ENCODE measurements around the gene PPFIA4.

The PPFIA4 gene

DNA sequence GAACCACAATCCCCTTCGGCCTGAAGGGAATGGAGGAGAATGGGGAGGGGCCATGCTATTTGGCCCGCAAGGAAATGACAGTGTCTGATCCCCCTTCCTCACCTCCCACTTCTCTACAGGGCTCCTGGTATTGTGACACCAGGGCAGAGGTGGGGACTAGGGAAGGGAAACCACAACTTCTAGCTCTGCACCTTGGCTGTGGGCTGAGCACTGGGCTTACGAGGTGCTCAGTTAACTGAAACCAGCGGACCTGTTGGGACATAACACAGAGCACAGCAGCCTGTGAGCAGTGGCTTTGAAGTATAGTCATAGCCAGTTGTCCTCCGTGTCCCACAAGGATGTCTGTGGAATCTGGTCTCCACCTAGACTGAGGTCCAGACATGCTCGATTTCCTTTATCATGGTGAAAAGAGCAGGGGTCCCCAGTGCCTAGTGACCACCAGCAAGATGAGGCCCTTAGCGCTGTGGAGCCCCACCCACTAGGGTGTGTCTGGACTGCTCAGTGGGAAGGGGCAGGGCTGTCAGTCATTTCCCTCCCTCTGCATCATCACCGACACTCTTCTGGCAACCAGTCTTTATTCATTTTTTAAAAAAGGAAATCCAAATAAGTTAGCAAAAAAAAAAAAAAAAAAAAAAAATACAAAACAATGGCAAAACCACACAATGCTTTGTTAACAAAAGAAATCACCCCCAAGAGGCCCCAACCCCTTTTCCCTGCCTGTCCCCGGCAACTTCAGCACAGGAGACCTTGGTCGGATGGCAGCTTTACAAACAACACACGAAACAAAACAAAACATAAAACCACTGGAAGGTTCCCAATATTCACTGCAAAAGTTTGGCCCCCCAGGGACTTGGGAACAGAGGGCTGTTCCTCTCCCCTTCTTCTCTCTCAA is 56.5 kb downstream of the PPFIA4 start:
- Histone ChIP-seq H3K36me3 (replicated peaks; ENCODE audit: low read depth, low read length) (no peaks in the 10 kb centered on the region), H3K79me2 (ENCODE audit: low read length) (no peaks in the 10 kb centered on the region), H3K9ac (ENCODE audit: low read length) (no peak overlapping the region), H3K4me1 (ENCODE audit: low read length) (no peaks in the 10 kb centered on the region), H3K4me2 (ENCODE audit: low read length) (no peak overlapping the region), H4K20me1 (ENCODE audit: insufficient read depth, low read length) (no peaks in the 10 kb centered on the region), H3K27ac (ENCODE audit: low read length) (no peak overlapping the region), H3K9me3 (ENCODE audit: insufficient read depth, low read length) (no peaks in the 10 kb centered on the region), H2AFZ (ENCODE audit: low read depth, low read length) (no peak overlapping the region), H3K4me3 (ENCODE audit: low read length) (no peak overlapping the region), H3K27me3 (ENCODE audit: low read depth, low read length) (peaks cover 46% of the 10 kb centered on the region)
- TF ChIP-seq CTCF (IDR thresholded peaks at IDR 0.05; ENCODE audit: low read depth, low read length) (no peak), EZH2phosphoT487 (IDR thresholded peaks at IDR 0.05; ENCODE audit: low read depth) (no peak)

DNA sequence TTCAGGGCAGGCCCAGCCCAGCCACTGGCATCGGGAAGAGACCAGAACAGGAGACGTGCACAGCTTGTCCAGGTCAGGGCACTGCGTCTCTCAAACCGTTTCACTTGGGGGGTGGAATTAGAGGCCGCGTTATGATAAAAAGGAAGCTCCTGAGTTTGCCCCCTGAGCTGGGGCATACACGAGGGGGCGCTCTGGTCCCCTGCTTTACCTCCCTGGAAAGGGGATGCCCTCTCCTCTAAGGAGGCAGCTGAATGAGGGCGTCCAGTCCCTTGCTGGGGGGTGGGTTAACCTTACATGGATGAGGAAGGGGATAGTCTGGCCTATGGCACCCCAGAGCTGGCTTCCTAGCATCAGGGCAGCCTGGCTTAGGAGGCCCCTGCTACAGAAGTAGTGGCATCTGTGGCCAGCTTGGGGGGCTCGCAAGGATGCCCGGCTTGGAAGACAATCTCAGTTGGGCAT is 57.2 kb downstream of the PPFIA4 start:
- no peak for TF ChIP-seq EZH2phosphoT487 (IDR thresholded peaks at IDR 0.05; ENCODE audit: low read depth)
- TF ChIP-seq CTCF (IDR thresholded peaks at IDR 0.05; ENCODE audit: low read depth, low read length) = peak; percentile 43
- H3K4me1 ChIP-seq (ENCODE audit: low read length) = no peaks in the 10 kb centered on the region
- no peaks in the 10 kb centered on the region for H3K36me3 ChIP-seq (replicated peaks; ENCODE audit: low read depth, low read length)
- peaks cover 46% of the 10 kb centered on the region for H3K27me3 ChIP-seq (ENCODE audit: low read depth, low read length)
- H4K20me1 ChIP-seq (ENCODE audit: insufficient read depth, low read length) = no peaks in the 10 kb centered on the region
- H2AFZ ChIP-seq (ENCODE audit: low read depth, low read length) = no peak overlapping the region
- H3K9me3 ChIP-seq (ENCODE audit: insufficient read depth, low read length) = no peaks in the 10 kb centered on the region
- no peak overlapping the region for H3K4me3 ChIP-seq (ENCODE audit: low read length)
- no peaks in the 10 kb centered on the region for H3K79me2 ChIP-seq (ENCODE audit: low read length)
- no peak overlapping the region for H3K27ac ChIP-seq (ENCODE audit: low read length)
- no peak overlapping the region for H3K4me2 ChIP-seq (ENCODE audit: low read length)
- no peak overlapping the region for H3K9ac ChIP-seq (ENCODE audit: low read length)

GRCh38 chr1:203084588-203085527 is 58.6 kb downstream of the PPFIA4 start:
- TF ChIP-seq EZH2phosphoT487 (IDR thresholded peaks at IDR 0.05; ENCODE audit: low read depth) = no peak
- peak; percentile 74 for TF ChIP-seq CTCF (IDR thresholded peaks at IDR 0.05; ENCODE audit: low read depth, low read length)
- peaks cover 3% of the 10 kb centered on the region for H3K4me1 ChIP-seq (ENCODE audit: low read length)
- no peak overlapping the region for H2AFZ ChIP-seq (ENCODE audit: low read depth, low read length)
- peaks cover 50% of the 10 kb centered on the region for H3K27me3 ChIP-seq (ENCODE audit: low read depth, low read length)
- no peaks in the 10 kb centered on the region for H3K36me3 ChIP-seq (replicated peaks; ENCODE audit: low read depth, low read length)
- no peaks in the 10 kb centered on the region for H4K20me1 ChIP-seq (ENCODE audit: insufficient read depth, low read length)
- H3K9ac ChIP-seq (ENCODE audit: low read length) = no peak overlapping the region
- H3K79me2 ChIP-seq (ENCODE audit: low read length) = no peaks in the 10 kb centered on the region
- H3K27ac ChIP-seq (ENCODE audit: low read length) = no peak overlapping the region
- no peak overlapping the region for H3K4me2 ChIP-seq (ENCODE audit: low read length)
- no peak overlapping the region for H3K4me3 ChIP-seq (ENCODE audit: low read length)
- H3K9me3 ChIP-seq (ENCODE audit: insufficient read depth, low read length) = no peaks in the 10 kb centered on the region

All from OCI-LY3 (cell line).